ENCODE results near the gene MYBPH. TPM values are rescaled to one million over a fixed set of nuclear protein-coding genes. Genes with fewer than 3 reads are reported as not detected.

Gene MYBPH
- total RNA-seq, 2 donors from 2014 or later, result not detected

DNA sequence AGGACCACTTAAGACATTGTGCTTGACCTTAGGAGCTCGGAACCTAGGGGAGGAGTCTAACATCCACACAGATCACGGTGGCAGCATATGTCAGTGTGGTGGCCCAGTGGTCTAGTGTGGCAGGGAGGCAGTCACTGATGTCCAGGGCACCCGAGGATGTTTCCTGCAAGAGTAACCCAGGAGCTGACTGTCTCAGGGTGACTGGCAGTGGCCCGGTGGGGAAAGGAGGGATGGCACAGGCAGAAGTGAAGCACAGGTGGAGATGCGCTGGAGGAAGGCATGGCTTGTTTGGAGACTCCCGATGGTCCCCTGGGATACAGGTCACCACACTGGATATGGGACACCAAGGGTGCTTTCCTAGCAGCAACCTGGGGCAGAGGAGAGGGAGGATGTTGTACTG lies 37.5 kb upstream of the MYBPH start:
- DNase-seq, result no peak
- Histone ChIP-seq H3K36me3 (no peaks in the 10 kb centered on the region), H3K9ac (ENCODE audit: low read depth in 2 of 2, low read length in 2 of 2) (no peak overlapping the region), H3K27me3 (no peaks in the 10 kb centered on the region), H3K4me1 (no peaks in the 10 kb centered on the region), H3K9me3 (no peaks in the 10 kb centered on the region), H3K27ac (no peak overlapping the region), H3K4me3 (no peak overlapping the region)
- intact Hi-C loops (cut with DNase I), result no loop called here
- TF ChIP-seq, protein P1, sequence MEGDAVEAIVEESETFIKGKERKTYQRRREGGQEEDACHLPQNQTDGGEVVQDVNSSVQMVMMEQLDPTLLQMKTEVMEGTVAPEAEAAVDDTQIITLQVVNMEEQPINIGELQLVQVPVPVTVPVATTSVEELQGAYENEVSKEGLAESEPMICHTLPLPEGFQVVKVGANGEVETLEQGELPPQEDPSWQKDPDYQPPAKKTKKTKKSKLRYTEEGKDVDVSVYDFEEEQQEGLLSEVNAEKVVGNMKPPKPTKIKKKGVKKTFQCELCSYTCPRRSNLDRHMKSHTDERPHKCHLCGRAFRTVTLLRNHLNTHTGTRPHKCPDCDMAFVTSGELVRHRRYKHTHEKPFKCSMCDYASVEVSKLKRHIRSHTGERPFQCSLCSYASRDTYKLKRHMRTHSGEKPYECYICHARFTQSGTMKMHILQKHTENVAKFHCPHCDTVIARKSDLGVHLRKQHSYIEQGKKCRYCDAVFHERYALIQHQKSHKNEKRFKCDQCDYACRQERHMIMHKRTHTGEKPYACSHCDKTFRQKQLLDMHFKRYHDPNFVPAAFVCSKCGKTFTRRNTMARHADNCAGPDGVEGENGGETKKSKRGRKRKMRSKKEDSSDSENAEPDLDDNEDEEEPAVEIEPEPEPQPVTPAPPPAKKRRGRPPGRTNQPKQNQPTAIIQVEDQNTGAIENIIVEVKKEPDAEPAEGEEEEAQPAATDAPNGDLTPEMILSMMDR (IDR thresholded peaks at IDR 0.05), result no peak

DNA sequence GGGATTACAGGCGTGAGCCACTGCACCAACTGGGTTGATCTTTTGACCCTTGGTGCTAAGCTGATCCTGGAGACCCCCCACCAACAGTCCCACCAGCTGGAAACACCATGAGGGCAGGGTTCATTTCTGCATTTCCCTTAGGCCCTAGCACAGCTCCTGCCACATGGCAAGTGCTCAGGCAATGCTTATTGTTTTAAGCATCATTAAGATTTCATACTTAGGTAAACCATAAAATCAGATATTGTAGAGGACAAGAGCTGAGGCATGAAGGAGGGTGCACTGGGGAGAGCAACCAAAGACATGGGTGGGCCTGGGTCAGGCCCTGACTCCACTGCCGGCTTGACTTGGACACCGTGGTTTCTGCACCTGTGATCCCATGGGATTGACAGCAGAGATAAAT lies 36.2 kb upstream of the MYBPH start:
- H3K36me3 ChIP-seq, result no peaks in the 10 kb centered on the region
- H3K4me3 ChIP-seq, result no peak overlapping the region
- TF ChIP-seq, protein P1 (IDR thresholded peaks at IDR 0.05), result no peak
- no peaks in the 10 kb centered on the region for H3K4me1 ChIP-seq
- no peaks in the 10 kb centered on the region for H3K9me3 ChIP-seq
- intact Hi-C loops (cut with DNase I), result no loop called here
- no peak overlapping the region for H3K27ac ChIP-seq
- no peaks in the 10 kb centered on the region for H3K27me3 ChIP-seq
- H3K9ac ChIP-seq (ENCODE audit: low read depth in 2 of 2, low read length in 2 of 2), result no peak overlapping the region
- no peak for DNase-seq

DNA sequence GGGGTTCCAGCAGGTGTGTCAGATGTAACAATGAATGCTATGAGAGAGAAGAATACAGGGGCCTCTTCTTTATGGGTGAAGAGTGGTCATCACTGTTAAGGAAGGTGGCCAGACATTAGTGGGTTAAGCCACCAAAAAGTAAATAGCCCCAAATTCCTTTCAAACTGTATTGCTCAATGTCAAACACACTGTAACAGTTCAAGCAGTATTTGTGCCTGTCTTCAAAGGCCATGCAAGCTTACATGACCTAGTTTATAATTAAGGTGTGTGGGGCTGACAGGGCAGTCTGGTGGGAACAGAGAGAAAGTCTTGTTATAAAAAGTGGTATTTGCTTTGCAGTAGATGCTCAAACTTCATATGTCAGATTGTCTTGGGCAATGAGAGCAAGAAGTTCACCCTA lies 35.4 kb upstream of the MYBPH start:
- DNase-seq, result no peak
- TF ChIP-seq, protein P1 (IDR thresholded peaks at IDR 0.05), result no peak
- Histone ChIP-seq H3K27me3 (no peaks in the 10 kb centered on the region), H3K9me3 (no peaks in the 10 kb centered on the region), H3K27ac (no peak overlapping the region), H3K36me3 (no peaks in the 10 kb centered on the region), H3K4me1 (no peaks in the 10 kb centered on the region), H3K4me3 (no peak overlapping the region), H3K9ac (ENCODE audit: low read depth in 2 of 2, low read length in 2 of 2) (no peak overlapping the region)
- intact Hi-C loops (cut with DNase I), result no loop called here

DNA sequence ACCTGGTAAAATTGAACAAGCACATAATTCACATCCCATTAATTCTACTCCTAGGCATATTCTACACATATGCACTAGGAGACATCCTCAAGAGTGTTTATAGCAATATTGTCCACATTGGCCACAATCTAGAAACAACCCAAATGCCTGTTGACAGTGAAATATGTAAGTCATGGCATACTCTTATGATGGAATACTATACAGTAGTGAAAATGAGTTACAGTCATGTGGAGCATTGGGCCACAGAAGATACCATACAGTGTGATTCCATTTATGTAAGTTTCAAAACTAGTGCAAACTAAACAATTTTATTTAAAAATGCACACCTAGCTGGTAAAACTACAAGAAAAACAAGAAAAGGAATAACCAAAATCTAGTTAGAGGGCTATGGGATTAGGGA lies 34.7 kb upstream of the MYBPH start:
- no peak overlapping the region for H3K27ac ChIP-seq
- no peak overlapping the region for H3K4me3 ChIP-seq
- no peaks in the 10 kb centered on the region for H3K4me1 ChIP-seq
- no peak overlapping the region for H3K9ac ChIP-seq (ENCODE audit: low read depth in 2 of 2, low read length in 2 of 2)
- no peak for DNase-seq
- TF ChIP-seq, protein P1 (IDR thresholded peaks at IDR 0.05), result no peak
- H3K27me3 ChIP-seq, result no peaks in the 10 kb centered on the region
- H3K36me3 ChIP-seq, result no peaks in the 10 kb centered on the region
- intact Hi-C loops (cut with DNase I), result no loop called here
- no peaks in the 10 kb centered on the region for H3K9me3 ChIP-seq

DNA sequence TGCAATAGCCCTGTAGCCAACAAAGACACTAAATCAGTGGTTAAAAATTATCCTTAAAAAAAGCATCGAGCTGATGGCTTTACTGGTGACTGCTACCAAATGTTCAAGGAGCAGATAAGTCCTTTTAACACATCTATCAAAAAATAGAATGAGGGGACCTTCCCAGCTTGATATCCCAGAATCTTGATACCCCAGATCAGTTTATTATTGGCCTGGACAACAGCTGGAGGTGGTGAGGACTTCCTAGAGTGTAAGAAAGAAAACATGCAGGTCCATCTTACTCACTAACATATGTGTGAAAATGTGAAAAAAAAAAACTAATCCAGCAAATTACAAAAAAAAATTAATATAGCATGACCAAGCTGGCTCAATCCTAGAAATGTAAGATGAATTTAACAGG lies 32.6 kb upstream of the MYBPH start:
- no peak overlapping the region for H3K9ac ChIP-seq (ENCODE audit: low read depth in 2 of 2, low read length in 2 of 2)
- intact Hi-C loops (cut with DNase I), result no loop called here
- no peak overlapping the region for H3K27ac ChIP-seq
- no peaks in the 10 kb centered on the region for H3K27me3 ChIP-seq
- TF ChIP-seq, protein P1 (IDR thresholded peaks at IDR 0.05), result no peak
- H3K4me3 ChIP-seq, result no peak overlapping the region
- no peaks in the 10 kb centered on the region for H3K36me3 ChIP-seq
- DNase-seq, result no peak
- no peaks in the 10 kb centered on the region for H3K9me3 ChIP-seq
- no peaks in the 10 kb centered on the region for H3K4me1 ChIP-seq

DNA sequence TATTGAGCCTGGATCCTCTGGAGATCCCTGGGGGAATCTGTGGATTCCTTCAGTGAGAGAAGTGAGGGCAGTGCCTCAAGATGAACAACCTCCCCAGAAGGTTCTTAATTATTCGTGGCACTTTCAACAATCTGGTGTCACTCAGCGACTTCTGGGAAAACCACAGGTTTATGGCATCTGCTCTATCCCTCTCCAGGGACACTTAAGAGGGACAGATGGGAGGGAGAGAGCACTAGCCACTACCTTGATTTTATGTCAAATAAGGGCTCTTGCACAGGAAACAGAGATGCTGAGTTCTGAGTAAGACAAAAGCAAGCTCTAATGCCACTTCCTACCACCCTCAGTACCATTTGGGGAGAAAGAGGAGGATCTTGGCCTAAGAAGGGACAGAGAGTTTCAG lies 32.1 kb upstream of the MYBPH start:
- Histone ChIP-seq H3K27me3 (no peaks in the 10 kb centered on the region), H3K4me3 (no peak overlapping the region), H3K27ac (no peak overlapping the region), H3K9ac (ENCODE audit: low read depth in 2 of 2, low read length in 2 of 2) (no peak overlapping the region), H3K36me3 (no peaks in the 10 kb centered on the region), H3K4me1 (no peaks in the 10 kb centered on the region), H3K9me3 (no peaks in the 10 kb centered on the region)
- intact Hi-C loops (cut with DNase I), result no loop called here
- TF ChIP-seq, protein P1 (IDR thresholded peaks at IDR 0.05), result no peak
- no peak for DNase-seq
